H9 (cell line): ENCODE measurements around the gene INCENP. TPM values are rescaled to one million over a fixed set of nuclear protein-coding genes. Genes with fewer than 3 reads are reported as not detected.

Experiments
- DNase-seq: peaks from one replicate; pipeline ENCODE4 v3.0.0-alpha.2; 2017
- H2AFZ ChIP-seq: one replicate; pipeline ENCODE4 v1.6.1; 2013; ENCODE audit warnings: mild to moderate bottlenecking, low read length, control low read depth, moderate library complexity
- H2AK5ac ChIP-seq: 2 replicates; pipeline ENCODE4 v1.6.1; 2013; ENCODE audit warnings: low read length, control low read depth, mixed read lengths; ENCODE audit not compliant: insufficient read length
- H2BK120ac ChIP-seq: one replicate; pipeline ENCODE4 v1.6.1; 2013; ENCODE audit warnings: low read depth, mild to moderate bottlenecking, low read length, control low read depth, inconsistent platforms; ENCODE audit not compliant: poor library complexity, severe bottlenecking
- H2BK12ac ChIP-seq: 2 replicates; pipeline ENCODE4 v1.6.1; 2013; ENCODE audit warnings: low read length, control low read depth, mixed read lengths, low read depth; ENCODE audit not compliant: insufficient read length
- H2BK15ac ChIP-seq: 2 replicates; pipeline ENCODE4 v1.6.1; 2013; ENCODE audit warnings: low read depth, low read length, control low read depth
- H2BK20ac ChIP-seq: one replicate; pipeline ENCODE4 v1.6.1; 2013; ENCODE audit warnings: low read depth, mild to moderate bottlenecking, low read length, control low read depth, inconsistent platforms; ENCODE audit not compliant: poor library complexity, severe bottlenecking
- H2BK5ac ChIP-seq: 2 replicates; pipeline ENCODE4 v1.6.1; 2013; ENCODE audit warnings: low read length, control low read depth, mixed read lengths; ENCODE audit not compliant: insufficient read length
- H3K14ac ChIP-seq: 2 replicates; pipeline ENCODE4 v1.6.1; 2013; ENCODE audit warnings: low read length, control low read depth; ENCODE audit not compliant: insufficient read depth
- H3K18ac ChIP-seq: 2 replicates; pipeline ENCODE4 v1.6.1; 2013; ENCODE audit warnings: low read depth, mild to moderate bottlenecking, mixed read lengths, low read length, control low read depth; ENCODE audit not compliant: insufficient read length
- H3K23ac ChIP-seq: 2 replicates; pipeline ENCODE4 v1.6.1; 2013; ENCODE audit warnings: low read length, control low read depth, mixed read lengths, low read depth; ENCODE audit not compliant: insufficient read length
- H3K23me2 ChIP-seq: 2 replicates; pipeline ENCODE4 v1.6.1; 2013; ENCODE audit warnings: low read depth, mild to moderate bottlenecking, mixed read lengths, low read length, control low read depth; ENCODE audit not compliant: insufficient read length, poor library complexity, severe bottlenecking
- H3K27ac ChIP-seq: 2 replicates; pipeline ENCODE4 v1.5.1; 2013; ENCODE audit warnings: low read length, control low read depth, mixed read lengths, low read depth; ENCODE audit not compliant: insufficient read length
- H3K27me3 ChIP-seq: 2 replicates; pipeline ENCODE4 v1.6.1; 2013; ENCODE audit warnings: low read length, control low read depth, inconsistent platforms; ENCODE audit not compliant: insufficient read depth
- H3K4ac ChIP-seq: 2 replicates; pipeline ENCODE4 v1.6.1; 2013; ENCODE audit warnings: low read depth, mild to moderate bottlenecking, control low read depth, inconsistent platforms, low read length, moderate library complexity
- H3K4me1 ChIP-seq: 2 replicates; pipeline ENCODE4 v1.6.1; 2013; ENCODE audit warnings: low read length, control low read depth, inconsistent platforms; ENCODE audit not compliant: insufficient read depth
- H3K4me2 ChIP-seq: 2 replicates; pipeline ENCODE4 v1.6.1; 2013; ENCODE audit warnings: low read length, control low read depth, mixed read lengths; ENCODE audit not compliant: insufficient read length, insufficient read depth
- H3K56ac ChIP-seq: 2 replicates; pipeline ENCODE4 v1.6.1; 2013; ENCODE audit warnings: low read depth, mild to moderate bottlenecking, mixed read lengths, low read length, control low read depth; ENCODE audit not compliant: insufficient read length
- H3K79me1 ChIP-seq: 2 replicates; pipeline ENCODE4 v1.6.1; 2013; ENCODE audit warnings: low read depth, mild to moderate bottlenecking, moderate library complexity, low read length, control low read depth, inconsistent platforms; ENCODE audit not compliant: insufficient read depth, poor library complexity, severe bottlenecking
- H3K79me2 ChIP-seq: 2 replicates; pipeline ENCODE4 v1.6.1; 2013; ENCODE audit warnings: low read length, control low read depth, inconsistent platforms; ENCODE audit not compliant: insufficient read depth
- H3K9ac ChIP-seq: 2 replicates; pipeline ENCODE4 v1.6.1; 2013; ENCODE audit warnings: low read length, control low read depth, mixed read lengths; ENCODE audit not compliant: insufficient read length; ENCODE audit errors: extremely low read depth
- H3K9me3 ChIP-seq: one replicate; pipeline ENCODE4 v1.6.1; 2013; ENCODE audit warnings: low read depth, low read length, inconsistent platforms; ENCODE audit not compliant: control insufficient read depth
- H3T11ph ChIP-seq: one replicate; pipeline ENCODE4 v1.6.1; 2013; ENCODE audit warnings: mild to moderate bottlenecking, low read length, control low read depth, inconsistent platforms
- H4K20me1 ChIP-seq: one replicate; pipeline ENCODE4 v1.6.1; 2013; ENCODE audit not compliant: control insufficient read depth, insufficient read length, insufficient read depth
- H4K5ac ChIP-seq: 2 replicates; pipeline ENCODE4 v1.6.1; 2013; ENCODE audit warnings: low read depth, mild to moderate bottlenecking, mixed read lengths, low read length, control low read depth; ENCODE audit not compliant: insufficient read length
- H4K8ac ChIP-seq: replicated peaks from 2 replicates; pipeline ENCODE4 v1.6.1; 2013; ENCODE audit warnings: low read length, control low read depth, mixed read lengths, low read depth; ENCODE audit not compliant: insufficient read length
- H4K91ac ChIP-seq: 2 replicates; pipeline ENCODE4 v1.6.1; 2013; ENCODE audit warnings: low read depth, mild to moderate bottlenecking, moderate library complexity, mixed read lengths, low read length, control low read depth; ENCODE audit not compliant: insufficient read length
- H3K27ac Mint-ChIP-seq, 3 experiments: 2 replicates in 2 of 3; 3 replicates in 1 of 3; pipeline ENCODE4 v1.8.0; 2020 to 2021; ENCODE audit warnings: mixed read lengths in 3 of 3, mild to moderate bottlenecking in 1 of 3, moderate library complexity in 1 of 3
- H3K27me3 Mint-ChIP-seq: 2 replicates; pipeline ENCODE4 v1.8.0; 2021; ENCODE audit warnings: low read depth, mild to moderate bottlenecking, moderate library complexity, mixed read lengths
- H3K36me3 Mint-ChIP-seq, 3 experiments: 2 replicates in 2 of 3; 3 replicates in 1 of 3; pipeline ENCODE4 v1.8.0; 2020 to 2021; ENCODE audit warnings: low read depth in 3 of 3, mixed read lengths in 3 of 3; ENCODE audit not compliant: insufficient read depth in 1 of 3
- H3K4me1 Mint-ChIP-seq, 2 experiments: 2 replicates each; pipeline ENCODE4 v1.8.0; 2020; ENCODE audit warnings: mixed read lengths in 2 of 2
- H3K4me3 Mint-ChIP-seq, 2 experiments: 2 replicates in 1 of 2; 3 replicates in 1 of 2; pipeline ENCODE4 v1.8.0; 2020 to 2021; ENCODE audit warnings: mild to moderate bottlenecking in 2 of 2, mixed read lengths in 2 of 2, moderate library complexity in 1 of 2
- H3K9me3 Mint-ChIP-seq, 2 experiments: 2 replicates in 1 of 2; 3 replicates in 1 of 2; pipeline ENCODE4 v1.8.0; 2020; ENCODE audit warnings: mild to moderate bottlenecking in 2 of 2, mixed read lengths in 2 of 2, moderate library complexity in 1 of 2
- CTCF ChIP-seq: fragments of 200-600 bp; sonication (generic); conservative IDR thresholded peaks from 3 replicates; pipeline ENCODE4 v1.8.0; 2021; ENCODE audit warnings: antibody characterized with exemption, mild to moderate bottlenecking
- WGBS: extraction: QIAGEN DNeasy Blood & Tissue Kit; methylation state at CpG from one replicate; pipeline ENCODE4 v1.1.7; 2013; ENCODE audit warnings: missing lambda C conversion rate, low lambda C conversion rate, mixed read lengths; ENCODE audit not compliant: insufficient read length; ENCODE audit errors: extremely low coverage; 5-methylcytosine and 5-hydroxymethylcytosine counted together
- total RNA-seq: library from RNA; stranded (reverse); gene quantifications from 2 replicates; pipeline ENCODE4 v1.2.1, GENCODE V29; 2021

The INCENP gene
- total RNA-seq, 1 experiment from 2014 or later, result 99.9 TPM

- no peak for TF ChIP-seq CTCF
- Histone ChIP-seq H2BK120ac (no peak overlapping the region), H4K20me1 (no peaks in the 10 kb centered on the region), H4K5ac (no peak overlapping the region), H3K4ac (no peak overlapping the region), H3K18ac (no peak overlapping the region), H3K9me3 (no peaks in the 10 kb centered on the region), H2BK20ac (no peak overlapping the region), H3K9ac (no peak overlapping the region), H3K4me1 (no peaks in the 10 kb centered on the region), H3K79me2 (peaks cover 11% of the 10 kb centered on the region; the same call in 1 of the 2 replicates), H2AK5ac (no peak overlapping the region), H3K56ac (no peak overlapping the region), H4K91ac (no peak overlapping the region), H3K14ac (no peak overlapping the region), H3K27me3 (no peaks in the 10 kb centered on the region), H4K8ac (no peak overlapping the region), H3T11ph (no peak overlapping the region), H3K23ac (no peak overlapping the region), H2BK15ac (no peak overlapping the region), H2AFZ (no peak overlapping the region), H3K23me2 (no peaks in the 10 kb centered on the region), H3K27ac (no peak overlapping the region), H3K4me2 (no peak overlapping the region), H2BK12ac (no peak overlapping the region), H2BK5ac (no peak overlapping the region), H3K79me1 (peaks cover 15% of the 10 kb centered on the region)
- H3K4me1 Mint-ChIP-seq, result peaks cover 0 to 5% of the 10 kb centered on the region in 2 experiments; a peak in 1 of 4 replicates
- peaks cover 32 to 89% (median 71%) of the 10 kb centered on the region in 3 experiments; a peak in 6 of 7 replicates for H3K36me3 Mint-ChIP-seq
- H3K4me3 Mint-ChIP-seq, result no peak overlapping the region
- WGBS, result no CpG with 5 or more reads among the region's 7 CpGs
- H3K27me3 Mint-ChIP-seq, result no peaks in the 10 kb centered on the region
- H3K27ac Mint-ChIP-seq, result no peak overlapping the region
- H3K9me3 Mint-ChIP-seq, result no peaks in the 10 kb centered on the region
- DNase-seq, result no peak
These were observed 13.6 kb downstream of the INCENP start for GRCh38 chr11:62137276-62137861.
